HuH-7 (cell line): ENCODE data around the gene TBC1D8.
A peak's percentile ranks its signal among the peaks of the same experiment; 100 is the strongest.

Experiments
- DNase-seq: peaks from one replicate; pipeline ENCODE4 v3.0.0; 2011; ENCODE audit warnings: low spot score

TBC1D8 gene

DNA sequence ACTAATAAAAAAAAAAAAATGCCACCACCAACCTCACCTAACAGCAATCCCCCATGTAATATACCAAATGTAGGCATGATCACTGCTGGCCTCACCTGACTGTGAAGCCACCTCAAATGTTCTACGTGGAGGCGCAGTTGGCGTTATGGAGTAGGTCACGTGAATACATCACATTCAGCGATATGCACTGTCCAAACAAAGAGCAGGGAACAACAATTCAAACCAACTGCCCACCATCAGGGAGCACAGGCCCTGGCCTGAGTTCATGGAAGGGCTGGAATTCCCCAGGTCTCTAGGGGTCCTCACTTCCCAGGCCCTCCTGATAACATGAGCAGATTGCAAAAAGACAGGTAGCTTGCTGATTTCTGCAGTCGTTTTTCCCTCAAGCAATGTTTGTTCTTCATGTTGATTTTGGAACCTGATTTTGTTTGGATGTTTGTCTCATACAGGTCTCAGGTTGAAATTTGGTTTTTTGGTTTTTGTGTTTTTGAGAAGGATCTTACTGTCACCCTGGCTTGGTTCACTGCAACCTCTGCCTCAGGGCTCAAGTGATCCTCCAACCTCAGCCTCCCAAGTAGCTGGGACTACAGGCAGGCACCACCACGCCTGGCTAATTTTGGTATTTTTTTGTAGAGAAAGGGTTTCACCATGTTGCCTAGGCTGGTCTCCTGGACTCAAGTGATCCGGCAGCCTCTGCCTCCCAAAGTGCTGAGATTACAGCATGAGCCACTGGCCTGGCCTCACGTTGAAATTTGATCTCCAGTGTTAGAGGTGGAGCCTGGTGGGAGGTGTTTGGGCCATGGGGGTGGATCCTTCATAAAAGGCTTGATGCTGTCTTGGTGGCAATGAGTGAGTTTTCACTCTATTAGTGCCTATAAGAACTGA is 15.5 kb downstream of the TBC1D8 start:
- DNase-seq = no peak

DNA sequence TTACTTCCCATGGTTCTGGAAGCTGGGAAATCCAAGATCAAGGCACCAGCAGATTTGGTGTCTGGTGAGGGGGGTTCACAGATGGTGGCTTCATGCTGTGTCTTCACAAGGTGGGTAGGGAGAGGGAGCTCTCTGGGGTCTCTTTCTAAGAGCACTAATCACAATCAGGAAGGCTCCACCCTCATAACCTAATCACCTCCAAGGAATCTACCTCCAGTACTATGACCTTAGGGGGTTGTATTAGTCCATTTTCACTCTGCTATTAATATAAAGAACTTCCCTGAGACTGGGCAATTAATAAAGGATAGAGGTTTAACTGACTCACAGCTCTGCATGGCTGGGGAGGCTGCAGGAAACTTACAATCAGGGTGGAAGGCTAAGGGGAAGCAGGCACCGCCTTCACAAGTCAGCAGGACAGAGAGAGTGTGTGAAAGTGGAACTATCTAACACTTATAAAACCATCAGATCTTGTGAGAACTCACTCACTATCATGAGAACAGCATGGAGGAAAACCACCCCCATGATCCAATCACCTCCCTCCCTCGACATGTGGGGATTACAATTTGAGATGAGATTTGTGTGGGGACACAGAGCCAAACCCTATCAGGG is 17.6 kb downstream of the TBC1D8 start:
- no peak for DNase-seq

DNA sequence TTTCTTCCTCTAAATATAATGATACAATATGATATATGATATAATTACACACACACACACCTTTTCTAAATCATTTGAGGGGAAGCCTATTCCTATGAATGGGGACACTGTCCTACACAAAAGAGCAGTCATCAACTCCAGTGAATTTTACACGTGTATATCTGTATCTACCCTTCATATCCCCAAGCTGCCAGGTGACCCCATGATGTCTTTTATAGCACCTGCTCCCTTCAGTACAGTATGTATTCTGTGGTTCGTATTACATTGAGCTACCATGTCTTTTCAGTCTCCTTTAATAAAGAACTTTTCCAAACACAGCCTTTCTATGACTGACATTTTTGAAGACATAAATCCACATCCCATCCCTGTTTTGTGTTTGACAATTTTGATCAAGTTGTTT is 19.0 kb downstream of the TBC1D8 start:
- no peak for DNase-seq

- DNase-seq = no peak
Observed at GRCh38 chr2:101130081-101130480, 21.1 kb downstream of the TBC1D8 start.

DNA sequence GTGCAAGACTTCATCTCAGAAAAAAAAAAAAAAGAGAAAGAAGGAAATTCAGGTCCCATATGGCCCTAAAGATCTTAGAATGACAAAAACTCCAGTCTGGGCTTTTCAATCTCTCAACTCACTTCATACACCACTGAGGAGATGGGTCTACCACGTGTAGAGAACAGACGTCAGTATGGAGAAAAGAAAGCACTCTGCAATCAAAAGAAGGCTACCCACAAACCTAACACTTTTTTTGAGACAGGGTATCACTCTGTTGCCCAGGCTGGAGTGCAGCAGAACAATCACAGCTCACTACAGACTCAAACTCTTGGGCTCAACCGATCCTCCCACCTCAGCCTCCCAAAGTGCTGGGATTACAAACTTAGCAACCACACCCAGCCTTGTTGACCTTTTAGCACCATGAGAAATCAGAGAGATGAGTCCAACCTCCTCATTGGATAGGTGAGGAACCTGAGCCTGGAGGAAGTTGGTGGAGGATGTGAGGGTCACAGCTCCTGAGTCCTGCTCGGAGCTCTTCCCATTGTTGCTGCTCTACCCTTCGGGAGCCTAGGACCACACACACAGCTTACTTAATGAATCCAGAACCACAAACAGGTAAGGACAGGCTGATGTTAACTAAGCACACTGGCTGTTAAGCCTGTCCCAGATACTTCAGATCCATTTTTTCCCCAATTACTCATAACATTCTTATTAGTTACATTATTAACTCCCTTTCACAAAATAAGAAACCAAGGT is 23.7 kb downstream of the TBC1D8 start:
- DNase-seq = no peak

DNA sequence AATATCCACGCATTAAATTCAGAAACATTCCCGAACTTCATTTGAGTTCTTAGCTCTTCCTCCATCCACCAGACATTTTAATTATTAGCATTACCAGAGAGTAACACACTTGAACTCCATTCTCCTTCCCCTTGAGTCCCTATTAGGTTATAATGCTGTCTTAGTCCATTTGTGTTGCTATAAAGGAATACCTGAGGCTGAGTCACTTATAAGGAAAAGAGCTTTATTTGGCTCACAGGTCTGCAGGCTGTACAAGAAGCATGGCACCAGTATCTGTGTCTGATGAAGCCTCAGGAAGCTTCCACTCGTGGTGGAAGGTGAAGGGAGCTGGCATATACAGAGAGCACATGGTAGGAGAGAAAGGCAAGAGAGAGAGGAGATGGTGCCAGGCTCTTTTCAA is 25.4 kb downstream of the TBC1D8 start:
- no peak for DNase-seq

DNA sequence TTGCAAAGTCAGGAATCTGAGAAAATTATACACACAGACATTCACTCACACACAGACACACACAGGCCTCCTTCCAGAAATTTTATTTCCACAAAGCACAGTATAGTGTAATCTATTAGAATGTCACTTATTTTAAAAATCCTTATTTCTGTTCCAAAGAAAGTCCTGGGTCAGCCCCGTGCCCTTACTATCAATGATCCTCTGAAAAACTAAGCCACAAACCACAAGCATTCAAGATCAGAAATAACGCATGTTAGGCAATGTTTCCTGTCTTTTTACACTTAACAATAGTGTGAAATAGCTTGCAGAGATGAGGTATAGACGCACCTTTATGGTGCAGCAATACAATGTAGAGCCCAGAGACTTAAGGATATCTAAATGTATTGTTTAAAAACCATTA is 25.8 kb downstream of the TBC1D8 start:
- DNase-seq = no peak

DNA sequence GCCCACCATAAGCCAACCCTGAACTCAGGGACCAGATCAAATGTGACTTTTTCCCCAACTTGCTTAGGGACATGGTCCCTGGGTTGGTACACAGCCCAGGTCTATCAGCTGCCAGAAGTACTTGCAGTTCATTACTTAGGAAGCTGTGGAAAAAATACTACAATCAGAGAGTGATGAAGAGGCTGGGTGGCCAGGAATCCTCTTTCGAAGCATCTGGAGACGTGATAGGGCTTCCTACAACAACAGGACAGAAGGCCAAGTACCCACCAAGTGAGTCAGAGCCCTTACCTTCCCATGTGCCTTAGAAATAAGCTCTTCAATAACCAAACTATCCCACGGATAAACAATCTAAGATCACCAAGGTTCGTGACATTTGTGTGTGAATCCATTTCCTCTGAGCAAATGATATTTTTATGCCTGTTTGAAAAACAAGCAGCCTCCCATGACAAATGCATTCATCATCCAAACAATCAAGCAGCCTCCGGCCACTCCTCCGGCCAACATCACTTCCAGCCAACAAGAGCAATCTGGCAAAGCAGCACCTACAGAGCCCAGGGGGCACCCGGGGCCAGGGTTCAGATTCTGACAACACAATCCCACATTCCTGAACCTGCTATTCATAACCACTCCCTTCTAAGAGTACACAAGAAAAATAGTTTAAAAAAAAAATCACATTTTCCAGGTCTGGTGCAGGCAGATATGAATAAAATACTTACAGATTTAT is 26.4 kb downstream of the TBC1D8 start:
- peak; percentile 59 for DNase-seq

GRCh38 chr2:101123795-101124471 is 27.2 kb downstream of the TBC1D8 start:
- DNase-seq = no peak

GRCh38 chr2:101121174-101121573 is 30.0 kb downstream of the TBC1D8 start:
- no peak for DNase-seq

DNA sequence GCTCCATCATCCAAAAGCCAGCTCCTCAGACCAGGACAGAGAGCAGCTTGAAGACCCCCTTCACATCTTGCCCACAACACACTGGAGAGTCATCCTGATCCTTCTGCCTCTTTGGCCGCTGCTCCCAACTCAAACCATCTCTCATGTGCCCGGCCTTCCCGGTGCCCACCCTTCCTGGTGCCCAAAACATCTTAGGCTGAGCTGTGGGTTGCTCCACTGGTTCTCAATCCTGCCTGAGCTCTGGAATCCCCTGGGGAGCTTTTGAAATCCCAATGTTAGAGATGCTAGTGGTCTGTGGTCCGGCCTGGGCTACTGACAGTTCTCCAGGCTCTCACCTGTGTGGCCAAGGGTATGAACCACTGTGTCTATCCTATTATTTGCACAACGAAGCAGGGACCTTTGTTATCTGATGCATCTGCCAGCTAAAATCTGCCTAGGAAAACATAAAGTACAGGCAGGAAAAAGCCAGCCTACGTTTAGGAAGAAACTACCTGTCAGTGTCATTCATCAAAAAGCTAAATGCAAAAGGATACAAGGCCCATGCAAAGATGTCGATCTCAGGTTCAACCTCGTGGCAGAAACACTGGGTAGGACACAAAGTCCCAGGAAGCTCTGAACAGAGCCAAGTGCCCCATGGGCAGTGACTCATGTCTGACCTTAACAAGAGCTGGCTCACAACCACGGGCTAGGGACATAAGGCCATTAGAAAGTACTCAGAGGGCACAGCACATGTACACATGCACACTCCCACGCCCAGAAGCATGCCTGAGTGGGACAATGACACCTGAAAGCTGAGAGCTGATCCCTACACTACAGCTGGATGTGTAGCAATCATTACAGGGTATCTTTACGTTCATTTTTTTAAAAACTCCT is 30.8 kb downstream of the TBC1D8 start:
- no peak for DNase-seq

DNA sequence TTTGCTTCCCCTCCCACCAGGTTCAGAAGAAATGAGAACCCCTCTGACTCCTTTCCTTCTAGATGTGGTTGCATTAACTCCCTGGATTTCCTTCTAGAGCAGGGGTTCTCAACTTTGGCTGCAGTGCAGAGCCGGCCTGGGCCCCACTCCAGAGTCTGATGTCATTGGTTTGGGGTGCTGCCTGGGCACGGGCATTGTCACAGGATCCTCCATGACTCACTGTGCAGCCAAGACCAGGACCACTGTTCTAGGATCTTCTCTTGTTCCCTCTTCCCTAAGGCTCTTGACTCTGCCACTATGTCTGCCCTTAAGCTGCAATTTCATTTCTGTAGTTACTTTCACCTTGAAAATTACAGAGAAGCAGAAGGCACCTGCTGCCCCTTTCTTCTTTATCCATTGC is 31.8 kb downstream of the TBC1D8 start:
- DNase-seq = no peak

DNA sequence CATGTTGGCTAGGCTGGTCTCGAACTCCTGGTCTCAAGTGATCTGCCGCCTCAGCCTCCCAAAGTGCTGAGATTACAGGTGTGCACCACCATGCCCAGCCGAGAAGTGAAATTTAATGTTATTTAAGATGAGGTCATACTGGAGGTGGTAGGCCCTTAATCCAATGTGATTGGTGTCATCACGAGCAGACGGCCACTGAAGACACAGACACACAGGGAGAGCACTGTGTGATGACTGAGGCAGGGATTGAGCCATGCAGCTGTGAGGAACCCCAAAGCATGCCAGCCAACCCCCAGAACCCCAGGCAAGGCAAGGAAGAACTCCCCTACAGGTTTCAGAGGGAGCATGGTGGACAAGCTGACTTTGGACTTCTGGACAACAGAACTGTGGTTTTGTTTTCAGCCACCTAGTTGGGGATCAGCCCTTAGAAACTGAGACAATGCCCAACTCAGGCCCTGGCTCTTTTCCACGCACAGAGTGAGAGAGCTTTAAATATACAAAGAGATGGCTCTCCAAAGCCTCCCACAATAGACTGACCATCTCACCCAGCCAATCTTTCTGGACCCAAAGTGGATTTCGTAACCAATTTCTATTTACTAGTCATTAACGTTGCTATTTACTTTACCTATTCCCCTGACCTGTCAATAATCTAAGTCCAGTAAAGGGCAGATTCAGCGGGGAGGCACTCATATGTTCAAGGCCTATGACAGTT is 34.2 kb downstream of the TBC1D8 start:
- DNase-seq = peak; percentile 61

DNA sequence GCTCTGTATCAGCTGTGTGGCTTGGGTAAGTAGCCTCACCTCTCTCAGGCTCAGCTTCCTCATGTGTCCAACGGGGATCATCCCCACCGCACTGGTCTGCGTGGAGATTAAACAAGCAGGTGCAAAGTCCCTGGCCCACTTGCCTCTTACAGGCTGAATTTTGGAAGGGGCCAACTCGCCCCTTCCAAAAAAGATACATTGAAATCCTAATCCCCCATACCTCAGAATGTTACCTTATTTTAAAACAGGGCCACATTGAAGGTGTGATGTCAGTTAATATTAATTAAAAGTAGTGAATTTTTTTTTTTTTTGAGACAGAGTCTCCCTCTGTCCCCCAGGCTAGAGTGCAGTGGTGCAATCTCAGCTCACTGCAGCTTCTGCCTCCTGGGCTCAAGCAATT is 34.8 kb downstream of the TBC1D8 start:
- DNase-seq = no peak

GRCh38 chr2:101115664-101116063 is 35.5 kb downstream of the TBC1D8 start:
- DNase-seq = no peak

- DNase-seq = no peak
Observed at GRCh38 chr2:101114815-101115214, 36.4 kb downstream of the TBC1D8 start.

- no peak for DNase-seq
Observed at GRCh38 chr2:101114268-101114783, 36.9 kb downstream of the TBC1D8 start.

DNA sequence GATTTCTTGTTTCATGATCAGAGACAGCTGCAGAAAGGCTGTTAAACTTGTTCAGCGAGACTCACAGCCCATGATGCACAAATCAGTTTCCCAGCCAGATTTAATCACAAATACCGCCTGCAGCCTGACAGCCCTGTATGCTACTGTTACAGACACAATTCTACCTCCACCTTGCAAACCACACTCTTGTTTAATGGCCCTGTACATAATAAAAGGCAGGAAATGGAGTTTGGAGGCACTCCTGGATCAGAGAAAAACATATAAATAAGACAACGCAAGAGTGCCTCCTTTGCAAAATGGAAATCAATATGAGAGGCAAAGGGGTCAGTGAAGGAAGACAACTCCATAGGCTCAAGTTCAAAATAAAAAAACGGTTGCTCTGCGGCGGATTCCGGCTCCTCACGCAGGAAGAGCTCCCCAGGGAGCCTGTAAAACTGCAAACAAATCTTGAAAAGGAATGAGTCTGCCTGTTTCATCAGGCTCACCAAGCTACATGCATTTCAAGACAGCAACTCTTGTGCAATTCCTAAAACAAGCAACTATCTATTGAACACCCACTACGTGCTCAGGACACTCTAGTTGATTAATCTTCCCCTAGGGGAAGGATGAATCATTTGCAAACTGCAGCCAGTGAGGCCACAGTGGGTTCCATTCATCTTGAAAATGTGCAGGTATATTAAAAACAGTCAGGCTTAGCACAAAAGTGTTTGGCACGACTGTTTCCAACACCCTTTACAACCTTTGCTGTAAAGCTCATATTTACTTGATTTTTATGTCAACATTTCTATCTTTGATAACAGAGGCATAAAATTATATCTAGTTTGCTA is 37.5 kb downstream of the TBC1D8 start:
- no peak for DNase-seq

GRCh38 chr2:101112772-101113157 is 38.4 kb downstream of the TBC1D8 start:
- DNase-seq = no peak
